ENCODE data around the gene TSPAN9.
A peak's percentile ranks its signal among the peaks of the same experiment; 100 is the strongest.

DNA sequence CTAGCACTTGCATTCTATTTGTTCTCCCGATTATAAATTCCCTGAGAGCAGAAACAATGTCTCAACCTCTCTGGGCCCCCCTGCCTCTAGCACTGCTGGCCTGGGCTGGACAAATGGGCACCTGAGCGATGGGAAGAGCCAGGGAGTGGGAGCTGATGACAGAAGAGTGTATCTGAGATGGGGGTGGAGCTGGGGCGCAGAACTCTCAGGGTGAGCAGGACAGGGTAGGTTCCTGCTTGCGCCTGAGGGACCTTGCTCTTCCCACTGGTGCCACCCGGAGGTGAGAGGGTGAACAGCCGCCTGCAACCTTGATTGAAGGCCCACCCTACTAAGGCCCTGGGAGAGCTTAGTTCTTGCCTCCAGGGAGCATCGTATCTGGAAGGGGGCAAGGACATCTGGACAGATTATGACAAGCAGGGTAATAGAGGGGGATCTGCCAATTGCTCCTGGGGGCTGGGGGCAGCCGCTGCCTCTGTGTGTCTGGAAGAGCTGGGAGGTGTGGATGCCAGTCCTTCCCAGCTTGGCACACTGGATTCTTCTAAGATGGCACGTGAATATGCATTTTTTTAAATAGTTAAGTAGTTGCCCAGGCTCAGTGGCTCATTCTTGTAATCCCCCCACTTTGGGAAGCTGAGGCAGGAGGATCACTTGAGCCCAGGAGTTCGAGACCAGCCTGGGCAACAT lies 43.0 kb upstream of the TSPAN9 start:
- TF ChIP-seq, protein P1, sequence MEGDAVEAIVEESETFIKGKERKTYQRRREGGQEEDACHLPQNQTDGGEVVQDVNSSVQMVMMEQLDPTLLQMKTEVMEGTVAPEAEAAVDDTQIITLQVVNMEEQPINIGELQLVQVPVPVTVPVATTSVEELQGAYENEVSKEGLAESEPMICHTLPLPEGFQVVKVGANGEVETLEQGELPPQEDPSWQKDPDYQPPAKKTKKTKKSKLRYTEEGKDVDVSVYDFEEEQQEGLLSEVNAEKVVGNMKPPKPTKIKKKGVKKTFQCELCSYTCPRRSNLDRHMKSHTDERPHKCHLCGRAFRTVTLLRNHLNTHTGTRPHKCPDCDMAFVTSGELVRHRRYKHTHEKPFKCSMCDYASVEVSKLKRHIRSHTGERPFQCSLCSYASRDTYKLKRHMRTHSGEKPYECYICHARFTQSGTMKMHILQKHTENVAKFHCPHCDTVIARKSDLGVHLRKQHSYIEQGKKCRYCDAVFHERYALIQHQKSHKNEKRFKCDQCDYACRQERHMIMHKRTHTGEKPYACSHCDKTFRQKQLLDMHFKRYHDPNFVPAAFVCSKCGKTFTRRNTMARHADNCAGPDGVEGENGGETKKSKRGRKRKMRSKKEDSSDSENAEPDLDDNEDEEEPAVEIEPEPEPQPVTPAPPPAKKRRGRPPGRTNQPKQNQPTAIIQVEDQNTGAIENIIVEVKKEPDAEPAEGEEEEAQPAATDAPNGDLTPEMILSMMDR (IDR thresholded peaks at IDR 0.05; ENCODE audit: insufficient read depth, low read length): peak; percentile 55
- no peak for TF ChIP-seq POLR2AphosphoS5 (IDR thresholded peaks at IDR 0.05; ENCODE audit: low read depth)
- TF ChIP-seq, protein P2, sequence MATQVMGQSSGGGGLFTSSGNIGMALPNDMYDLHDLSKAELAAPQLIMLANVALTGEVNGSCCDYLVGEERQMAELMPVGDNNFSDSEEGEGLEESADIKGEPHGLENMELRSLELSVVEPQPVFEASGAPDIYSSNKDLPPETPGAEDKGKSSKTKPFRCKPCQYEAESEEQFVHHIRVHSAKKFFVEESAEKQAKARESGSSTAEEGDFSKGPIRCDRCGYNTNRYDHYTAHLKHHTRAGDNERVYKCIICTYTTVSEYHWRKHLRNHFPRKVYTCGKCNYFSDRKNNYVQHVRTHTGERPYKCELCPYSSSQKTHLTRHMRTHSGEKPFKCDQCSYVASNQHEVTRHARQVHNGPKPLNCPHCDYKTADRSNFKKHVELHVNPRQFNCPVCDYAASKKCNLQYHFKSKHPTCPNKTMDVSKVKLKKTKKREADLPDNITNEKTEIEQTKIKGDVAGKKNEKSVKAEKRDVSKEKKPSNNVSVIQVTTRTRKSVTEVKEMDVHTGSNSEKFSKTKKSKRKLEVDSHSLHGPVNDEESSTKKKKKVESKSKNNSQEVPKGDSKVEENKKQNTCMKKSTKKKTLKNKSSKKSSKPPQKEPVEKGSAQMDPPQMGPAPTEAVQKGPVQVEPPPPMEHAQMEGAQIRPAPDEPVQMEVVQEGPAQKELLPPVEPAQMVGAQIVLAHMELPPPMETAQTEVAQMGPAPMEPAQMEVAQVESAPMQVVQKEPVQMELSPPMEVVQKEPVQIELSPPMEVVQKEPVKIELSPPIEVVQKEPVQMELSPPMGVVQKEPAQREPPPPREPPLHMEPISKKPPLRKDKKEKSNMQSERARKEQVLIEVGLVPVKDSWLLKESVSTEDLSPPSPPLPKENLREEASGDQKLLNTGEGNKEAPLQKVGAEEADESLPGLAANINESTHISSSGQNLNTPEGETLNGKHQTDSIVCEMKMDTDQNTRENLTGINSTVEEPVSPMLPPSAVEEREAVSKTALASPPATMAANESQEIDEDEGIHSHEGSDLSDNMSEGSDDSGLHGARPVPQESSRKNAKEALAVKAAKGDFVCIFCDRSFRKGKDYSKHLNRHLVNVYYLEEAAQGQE (IDR thresholded peaks at IDR 0.05; ENCODE audit: insufficient replicate concordance, low read depth): no peak
- TF ChIP-seq GABPA (IDR thresholded peaks at IDR 0.05; ENCODE audit: low read depth): no peak
- no peak for TF ChIP-seq SPI1 (IDR thresholded peaks at IDR 0.05; ENCODE audit: borderline replicate concordance, low read depth)
